CD4-positive, alpha-beta T cell treated with Interleukin-12 subunit alpha and Interleukin-12 subunit beta, for 1 hour (primary cell): Measurements from ENCODE around the gene TBC1D22A.
"Not testable (repeated sequence)": the region's sequence is repeated elsewhere in the genome, so short reads cannot be mapped to it uniquely, and the experiment has no call there.

Experiments
- DNase-seq: peaks from one replicate; pipeline ENCODE4 v3.0.0-alpha.2; 2020

Gene TBC1D22A

DNA sequence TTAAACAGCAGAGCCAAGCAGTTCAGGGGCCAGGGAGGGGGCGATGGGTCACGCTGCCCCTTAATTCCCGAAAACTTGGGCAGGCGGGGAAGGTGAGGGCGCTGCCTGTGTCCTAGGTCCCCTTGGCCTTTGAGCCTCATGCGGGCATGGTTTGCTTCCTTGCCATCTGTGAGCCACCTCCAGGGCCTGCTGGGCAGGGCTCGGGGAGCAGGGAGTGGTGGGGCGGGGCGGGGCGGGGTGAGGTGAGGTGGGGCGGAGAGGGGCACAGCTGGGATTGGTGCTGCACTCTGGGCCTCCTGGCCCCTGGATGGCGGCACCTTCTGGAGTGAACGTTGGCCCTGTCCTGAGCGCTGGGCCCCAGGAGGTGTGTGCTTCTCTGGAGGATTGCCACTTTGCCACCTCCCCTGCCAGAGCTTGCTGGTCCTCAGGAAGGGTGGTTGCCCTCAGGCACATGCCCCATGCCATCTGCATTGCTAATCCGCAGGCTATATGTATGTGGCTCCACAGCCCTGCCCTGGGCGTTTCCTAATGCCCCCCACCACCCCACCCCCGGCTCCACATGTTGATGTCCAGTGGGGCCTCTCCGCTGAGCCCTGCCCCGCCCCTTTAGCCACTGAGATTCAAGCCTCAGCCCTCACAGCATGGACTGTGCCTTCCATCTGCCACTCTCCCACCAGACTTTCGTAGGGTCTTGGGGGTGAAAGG, 352.5 kb downstream of the TBC1D22A start:
- DNase-seq, result no peak

DNA sequence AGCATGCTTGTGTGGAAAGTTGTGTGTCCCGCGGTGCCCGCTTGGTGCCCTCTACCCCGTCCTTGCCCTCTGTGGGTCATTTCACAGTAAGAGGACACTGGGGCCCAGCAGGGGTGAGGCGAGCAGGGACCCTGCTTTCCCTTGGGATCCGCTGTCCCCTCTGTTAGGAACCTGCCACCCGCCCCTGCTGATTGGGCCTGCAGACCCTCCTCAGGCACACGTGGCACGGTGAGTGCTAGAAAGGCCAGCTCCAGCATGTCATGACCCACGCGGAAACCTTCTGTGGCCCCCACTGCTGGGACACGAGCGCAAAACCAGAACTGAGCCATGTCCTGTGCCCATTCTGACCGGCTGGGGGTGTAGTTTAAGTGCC, 353.1 kb downstream of the TBC1D22A start:
- no peak for DNase-seq

DNA sequence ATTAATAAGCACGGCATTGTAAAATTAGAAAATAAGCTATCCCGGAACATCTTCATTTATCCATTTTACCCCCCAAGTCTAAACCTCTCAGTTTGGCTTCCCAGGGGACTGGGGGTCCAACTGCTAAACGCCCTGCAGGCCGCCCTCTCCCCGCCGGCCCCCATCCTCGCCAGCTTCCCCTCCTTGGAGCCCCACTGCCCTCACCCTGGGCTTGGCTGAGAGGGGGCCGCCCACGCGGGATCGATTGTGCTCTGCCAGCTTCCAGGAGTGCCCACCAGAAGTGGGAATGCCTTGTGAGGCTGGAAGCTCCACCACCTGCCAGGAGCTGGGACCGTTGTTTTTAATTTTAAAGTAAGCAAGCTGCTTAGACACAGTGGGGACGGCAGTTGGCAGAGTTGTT, 353.5 kb downstream of the TBC1D22A start:
- no peak for DNase-seq

DNA sequence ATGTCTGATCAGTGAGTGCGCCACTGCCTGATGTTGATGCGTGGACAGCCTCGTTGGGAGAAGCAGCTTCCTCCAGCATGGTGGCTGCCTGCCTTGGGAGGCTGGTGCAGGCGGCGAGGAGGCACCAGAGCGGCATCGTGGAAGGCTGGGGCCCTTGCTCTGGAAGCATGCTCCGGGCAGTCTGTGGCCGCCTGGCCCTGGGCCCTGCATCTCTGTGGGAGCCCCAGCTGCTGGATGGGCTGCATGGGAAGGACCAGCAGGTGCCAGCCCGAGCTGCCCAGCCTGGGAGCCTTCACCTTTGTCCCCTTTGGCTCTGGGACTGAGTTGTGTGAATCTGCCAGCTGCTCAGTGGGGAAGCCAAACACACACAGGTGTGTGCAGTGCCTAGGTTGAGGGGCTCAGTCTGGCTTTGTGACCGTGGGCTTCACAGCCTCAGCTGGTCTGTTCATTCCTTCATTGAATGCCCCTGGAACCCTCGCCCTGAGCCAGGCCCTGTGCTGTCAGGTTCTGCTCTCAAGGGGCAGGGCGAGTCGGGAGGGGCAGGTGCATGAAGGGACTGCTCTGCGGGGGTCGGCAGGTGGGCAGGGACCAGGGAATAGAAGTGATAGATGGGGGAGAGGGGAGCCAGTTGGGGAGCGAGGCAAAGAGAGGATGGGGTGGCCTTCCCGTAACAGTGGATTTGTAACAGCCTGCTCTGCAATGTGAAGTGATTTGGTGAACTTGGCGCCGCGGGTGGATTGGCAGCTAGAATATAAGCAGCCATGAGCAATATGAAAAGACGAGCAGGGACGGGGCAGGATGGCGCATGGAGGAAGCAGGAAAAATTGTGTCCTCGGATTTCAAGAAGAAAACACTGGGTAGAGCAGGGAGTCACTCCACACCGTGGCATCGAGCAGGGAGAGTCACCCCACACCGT, 354.2 kb downstream of the TBC1D22A start:
- no peak for DNase-seq

DNA sequence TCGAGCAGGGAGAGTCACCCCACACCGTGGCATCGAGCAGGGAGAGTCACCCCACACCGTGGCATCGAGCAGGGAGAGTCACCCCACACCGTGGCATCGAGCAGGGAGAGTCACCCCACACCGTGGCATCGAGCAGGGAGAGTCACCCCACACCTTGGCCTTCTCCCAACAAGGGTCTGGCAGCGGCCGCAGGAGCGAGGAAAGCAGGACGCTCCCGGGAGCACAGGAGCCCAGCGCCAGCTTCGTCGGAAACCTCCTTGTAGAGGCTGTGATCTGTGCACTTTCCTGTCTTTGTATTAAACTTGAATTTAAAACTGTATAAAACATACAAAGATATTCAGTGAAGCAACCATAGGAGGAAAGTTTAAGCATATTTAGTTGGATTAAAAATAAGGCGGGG, 355.0 kb downstream of the TBC1D22A start:
- not testable (repeated sequence) for DNase-seq

DNA sequence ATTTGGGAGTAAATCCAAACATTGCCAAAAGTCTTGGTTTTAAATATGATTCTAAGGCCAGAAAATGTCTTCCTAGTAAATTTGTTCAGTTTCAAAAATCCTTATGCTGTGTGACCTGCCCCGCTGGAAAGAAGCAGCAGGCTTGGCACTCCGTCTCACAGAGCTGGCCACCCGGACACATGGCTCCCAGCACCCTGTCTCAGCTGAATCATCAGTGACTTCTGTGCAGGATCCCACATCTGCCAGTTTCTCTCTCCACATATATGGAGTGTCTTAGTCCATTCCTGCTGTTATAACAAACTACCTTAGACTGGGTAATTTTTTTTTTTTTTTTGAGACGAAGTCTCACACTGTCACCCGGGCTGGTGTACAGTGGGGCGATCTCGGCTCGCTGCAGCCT, 356.7 kb downstream of the TBC1D22A start:
- DNase-seq, result no peak

DNA sequence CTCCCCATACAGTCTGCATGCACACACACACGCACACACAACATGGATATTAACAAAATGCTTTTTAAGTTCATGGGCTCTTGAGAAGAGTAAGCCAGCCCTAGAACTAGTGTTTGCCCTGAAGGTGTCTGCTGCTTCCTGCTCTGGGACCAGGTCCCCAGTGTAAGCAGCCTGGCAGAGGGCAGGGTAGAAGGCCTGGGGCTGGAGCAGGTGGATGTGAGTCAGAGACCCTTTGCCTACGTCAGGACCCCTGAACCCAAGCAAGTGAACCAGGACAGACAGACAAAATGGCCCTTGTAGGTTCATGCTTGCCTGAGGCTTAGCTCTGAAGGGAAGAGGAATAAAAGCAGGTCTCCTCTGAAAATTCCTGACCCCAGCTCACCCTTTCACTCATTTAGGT, 357.9 kb downstream of the TBC1D22A start:
- DNase-seq, result no peak

DNA sequence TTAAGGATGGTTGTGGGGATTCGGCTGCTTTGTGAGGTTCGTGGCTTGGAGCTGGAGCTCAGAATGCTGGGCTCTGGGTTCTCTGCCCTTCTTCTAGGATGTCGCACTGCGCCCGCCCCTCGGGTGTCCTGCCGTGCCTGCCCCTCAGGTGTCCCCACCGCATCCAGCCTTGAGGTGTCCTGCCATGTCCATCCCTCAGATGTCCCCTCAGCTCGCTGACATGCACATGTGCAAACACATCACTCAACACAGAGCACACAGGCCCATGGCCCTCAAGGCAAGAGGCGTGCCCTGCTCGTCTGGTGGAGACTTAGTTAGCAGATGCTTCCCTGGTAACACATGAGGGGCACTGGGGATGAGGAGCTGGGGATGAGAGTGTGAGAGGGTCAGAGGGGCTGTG, 359.3 kb downstream of the TBC1D22A start:
- DNase-seq, result no peak

DNA sequence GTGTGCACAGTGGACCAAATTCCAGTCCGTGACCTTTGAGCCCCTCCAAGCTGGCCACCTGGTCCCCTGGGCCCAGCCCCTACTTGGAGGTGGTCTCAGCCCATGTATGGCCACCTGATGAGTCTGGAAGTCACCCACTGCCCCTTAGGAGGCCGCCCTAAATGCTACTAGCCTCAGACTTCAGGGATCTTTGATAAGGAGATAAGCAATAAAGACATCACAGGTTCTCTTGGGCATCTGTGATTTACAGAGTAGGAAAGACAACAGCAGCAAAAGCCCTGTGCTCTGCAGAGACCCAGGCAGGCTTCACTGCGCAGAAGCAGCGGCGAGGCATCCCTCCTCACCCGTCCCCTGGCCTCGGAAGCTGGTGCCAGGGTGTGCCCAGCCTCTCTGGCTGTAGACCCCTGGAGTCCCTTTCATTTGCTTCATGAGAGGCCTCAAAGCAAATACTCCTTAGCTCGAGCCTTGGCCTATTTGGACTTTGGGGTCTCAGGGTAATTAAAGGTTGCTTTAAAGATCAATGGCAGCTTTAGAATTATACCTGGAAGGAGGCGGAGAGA, 360.1 kb downstream of the TBC1D22A start:
- DNase-seq, result no peak

DNA sequence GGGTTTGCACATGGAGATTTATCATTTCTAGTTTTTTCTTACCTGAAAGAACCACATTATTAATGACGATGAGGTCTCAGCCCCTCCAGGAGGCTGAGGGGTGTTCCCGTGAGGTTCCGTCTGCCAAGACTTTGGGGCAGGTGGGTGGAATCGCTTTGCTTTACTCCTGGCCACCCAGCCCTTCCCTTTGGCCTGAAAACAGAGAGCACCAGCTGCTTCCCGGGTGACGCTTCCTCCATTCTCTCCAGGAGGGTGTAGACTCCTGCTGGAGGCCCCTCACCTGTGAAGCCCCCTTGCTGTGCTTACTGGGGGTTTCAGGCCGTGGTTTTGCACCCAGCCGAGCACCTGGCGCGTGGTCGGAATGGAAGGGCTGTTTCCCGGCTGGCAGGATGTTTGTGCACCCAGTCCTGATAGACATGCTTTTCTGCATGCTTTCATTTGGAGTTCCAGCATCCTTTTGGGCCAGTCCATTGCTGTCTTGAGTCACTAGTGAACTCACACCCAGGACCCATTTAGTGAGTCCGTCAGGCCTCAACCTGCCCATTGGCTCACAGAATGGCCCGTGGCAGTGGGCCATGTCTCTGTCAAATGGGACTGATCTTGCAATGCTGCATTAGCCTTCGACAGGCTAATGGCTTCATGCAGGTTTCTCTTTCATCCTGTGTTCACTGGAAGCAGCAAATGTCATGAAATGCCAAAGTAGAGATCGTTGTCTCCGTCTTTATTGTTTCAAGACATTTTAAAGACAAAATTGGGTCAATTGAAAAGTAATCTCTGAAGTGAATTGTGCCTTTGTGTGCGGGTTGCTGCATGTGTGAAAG, 360.8 kb downstream of the TBC1D22A start:
- no peak for DNase-seq

DNA sequence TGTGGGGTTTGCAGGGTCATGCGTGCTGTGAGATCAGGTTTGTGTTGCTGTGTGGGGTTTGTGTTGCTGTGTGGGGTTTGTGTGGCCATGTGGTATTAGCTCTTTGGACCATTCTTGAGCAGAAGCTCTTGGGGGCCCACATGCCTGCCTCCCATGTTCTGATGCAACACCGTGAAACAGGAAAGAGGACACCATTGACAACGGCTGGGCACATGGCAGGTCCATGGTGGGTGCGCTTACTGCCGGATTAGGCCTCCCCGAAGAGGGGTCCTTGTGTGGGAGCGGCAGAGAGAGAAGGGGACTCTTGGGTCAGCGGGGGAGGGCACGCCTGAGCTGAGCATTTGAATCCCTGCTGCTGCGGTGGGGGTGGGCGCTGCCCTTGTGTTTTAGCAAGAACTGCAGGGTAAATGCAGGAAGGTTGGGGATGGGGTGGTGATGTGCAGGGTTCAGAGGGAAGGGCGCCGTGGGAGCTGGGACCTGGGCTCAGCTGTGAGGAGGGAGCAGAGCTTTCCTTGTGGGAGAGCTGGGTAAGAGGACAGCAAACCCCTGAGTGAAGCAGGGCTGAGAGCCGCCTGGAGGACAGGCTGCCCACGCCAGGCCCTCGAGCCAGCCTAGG, 361.5 kb downstream of the TBC1D22A start:
- DNase-seq, result no peak

DNA sequence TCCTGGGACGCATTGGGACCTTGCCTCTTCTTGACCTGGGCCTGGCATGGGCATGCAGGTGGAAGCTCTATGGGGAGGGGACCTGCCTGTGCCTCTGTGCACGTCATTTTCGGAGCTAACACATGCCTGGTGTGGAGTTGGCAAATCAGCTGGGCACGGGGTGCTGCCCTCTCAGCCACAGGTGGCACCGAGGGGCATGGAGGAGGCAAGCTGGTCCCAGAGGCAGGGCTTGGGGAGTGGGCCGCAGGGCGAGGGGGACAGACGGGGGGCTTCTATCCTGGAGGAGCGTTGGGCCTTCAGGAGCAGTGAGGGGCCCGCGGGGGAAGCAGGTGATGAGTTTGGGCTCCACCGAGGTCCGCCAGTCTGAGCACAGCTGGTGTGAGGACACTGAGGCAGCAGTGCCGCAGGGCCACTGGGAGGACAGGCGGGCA, 362.0 kb downstream of the TBC1D22A start:
- DNase-seq, result no peak

DNA sequence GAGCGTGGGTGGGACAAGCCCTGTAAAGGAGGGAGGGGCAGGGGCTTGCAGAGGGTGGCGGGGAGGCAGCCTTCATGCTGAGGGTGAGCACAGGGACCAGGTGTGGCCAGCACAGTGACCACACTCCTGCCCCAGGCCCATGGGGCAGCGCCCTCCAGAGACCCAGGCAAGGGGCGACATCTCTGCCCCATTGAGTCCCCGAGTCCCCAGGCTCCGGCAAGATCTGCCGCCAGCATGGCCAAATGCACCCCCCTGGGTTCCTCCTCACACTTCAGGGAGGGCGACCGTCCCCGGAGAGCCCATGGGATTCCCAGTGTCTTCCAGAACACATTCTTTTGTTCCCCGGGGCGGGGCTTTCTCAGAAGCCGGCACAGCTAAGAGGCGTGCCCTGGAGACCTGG, 362.5 kb downstream of the TBC1D22A start:
- no peak for DNase-seq

DNA sequence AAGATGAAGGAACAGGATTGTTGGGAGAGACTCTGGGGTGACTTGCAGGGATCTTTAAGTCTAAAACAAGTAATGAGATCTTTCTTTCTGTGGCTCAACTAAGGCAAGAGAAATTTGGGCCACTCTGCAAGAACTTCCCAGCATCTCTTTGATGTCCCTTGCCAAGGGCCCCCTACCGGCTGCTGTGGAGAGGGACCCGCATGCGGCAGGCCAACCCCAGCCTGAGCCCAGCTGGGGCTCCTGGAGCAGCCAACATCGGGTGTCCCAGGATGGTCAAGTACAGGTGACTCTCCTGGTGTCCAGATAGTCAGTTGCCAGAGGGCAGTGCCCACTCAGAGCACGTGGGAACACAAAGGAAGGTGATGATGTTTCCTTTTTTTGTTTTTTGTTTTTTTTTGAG, 363.2 kb downstream of the TBC1D22A start:
- no peak for DNase-seq

DNA sequence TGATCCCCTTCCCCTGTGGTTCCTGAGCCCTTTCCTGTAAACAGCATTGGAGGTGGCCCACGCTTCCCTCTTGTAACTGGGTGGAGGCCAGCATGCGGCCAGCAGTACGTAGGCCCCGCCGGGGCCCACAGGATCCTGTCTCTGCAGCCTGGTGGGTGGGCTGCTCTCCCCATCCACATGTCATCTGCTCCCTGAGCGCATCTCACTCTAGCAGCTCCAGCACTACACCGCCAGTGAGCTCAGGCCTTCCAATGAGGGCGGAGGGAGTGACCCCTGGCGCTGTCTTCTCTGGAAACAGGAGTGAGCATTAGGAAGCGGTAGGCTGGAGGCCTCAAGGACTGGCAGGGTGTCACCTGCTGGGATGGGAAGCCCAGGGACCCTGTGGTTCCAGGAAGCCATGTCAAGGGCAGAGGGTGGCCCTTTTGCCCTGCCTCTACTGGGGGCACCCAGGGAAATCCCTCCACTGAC, 363.9 kb downstream of the TBC1D22A start:
- no peak for DNase-seq

DNA sequence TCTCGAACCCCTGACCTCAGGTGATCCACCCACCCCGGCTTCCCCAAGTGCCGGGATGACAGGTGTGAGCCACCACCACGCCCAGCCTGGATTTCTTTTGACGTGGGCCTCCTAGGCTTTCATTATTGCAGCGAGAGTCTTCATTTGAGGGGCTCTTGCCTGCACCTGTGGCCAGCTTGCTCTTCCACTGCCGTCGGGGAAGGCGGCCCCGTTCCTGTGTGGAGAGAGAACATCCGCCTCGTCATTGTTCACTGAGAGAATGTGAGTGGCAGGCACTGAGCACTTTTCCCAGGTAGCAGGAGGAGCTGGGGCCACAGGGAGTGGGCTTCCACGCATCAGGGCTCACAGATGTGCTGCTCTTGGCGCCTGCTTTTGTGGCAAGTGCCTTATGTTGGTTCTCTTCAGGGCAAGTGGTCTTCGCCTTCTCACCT, 365.0 kb downstream of the TBC1D22A start:
- no peak for DNase-seq

DNA sequence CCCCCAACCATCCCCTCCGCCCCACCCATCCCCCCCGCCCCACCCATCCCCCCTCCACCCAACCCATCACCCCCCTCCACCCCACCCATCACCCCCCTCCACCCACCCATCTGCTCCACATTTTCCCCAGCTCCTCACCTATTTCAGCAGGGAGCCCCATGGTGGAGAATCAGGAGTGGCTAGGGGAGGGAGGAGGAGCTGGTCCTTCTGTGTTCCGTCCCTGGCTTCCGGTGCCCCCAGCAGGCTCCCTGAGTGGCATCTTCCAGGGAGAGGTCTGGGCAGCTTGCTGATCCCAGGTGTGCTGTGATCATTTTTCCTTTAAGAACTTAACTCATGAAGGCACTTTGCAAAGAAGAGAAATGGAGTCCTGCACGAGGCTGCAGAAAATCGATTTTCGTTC, 365.8 kb downstream of the TBC1D22A start:
- DNase-seq, result no peak

DNA sequence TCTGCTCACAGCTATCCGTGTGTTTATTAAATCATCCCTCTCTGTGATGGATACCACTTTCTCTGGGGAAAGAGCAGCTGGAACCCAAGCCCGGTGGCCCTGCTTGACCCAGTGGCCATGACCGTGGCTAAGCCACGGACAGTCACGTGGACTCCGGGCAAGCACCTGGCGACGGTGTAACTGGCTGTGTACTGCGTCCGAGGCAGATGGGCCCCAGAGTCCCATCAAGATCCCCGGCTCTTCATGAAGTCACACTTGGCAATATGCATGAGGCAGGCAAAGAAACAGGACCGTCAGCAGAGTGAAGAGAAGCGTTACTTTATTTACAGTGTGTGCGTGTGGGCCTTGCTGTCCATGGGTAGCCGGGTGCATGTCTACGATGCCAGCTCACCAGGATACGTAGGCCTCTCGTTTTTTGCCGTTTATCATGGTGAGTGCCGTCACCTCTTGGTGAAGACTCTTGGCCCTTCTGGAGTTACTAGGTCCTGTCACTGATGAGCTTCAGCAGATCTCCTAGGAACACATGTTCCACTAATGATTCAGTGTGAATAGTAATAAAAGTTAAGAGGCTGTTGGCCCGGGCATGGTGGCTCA, 366.3 kb downstream of the TBC1D22A start:
- no peak for DNase-seq

DNA sequence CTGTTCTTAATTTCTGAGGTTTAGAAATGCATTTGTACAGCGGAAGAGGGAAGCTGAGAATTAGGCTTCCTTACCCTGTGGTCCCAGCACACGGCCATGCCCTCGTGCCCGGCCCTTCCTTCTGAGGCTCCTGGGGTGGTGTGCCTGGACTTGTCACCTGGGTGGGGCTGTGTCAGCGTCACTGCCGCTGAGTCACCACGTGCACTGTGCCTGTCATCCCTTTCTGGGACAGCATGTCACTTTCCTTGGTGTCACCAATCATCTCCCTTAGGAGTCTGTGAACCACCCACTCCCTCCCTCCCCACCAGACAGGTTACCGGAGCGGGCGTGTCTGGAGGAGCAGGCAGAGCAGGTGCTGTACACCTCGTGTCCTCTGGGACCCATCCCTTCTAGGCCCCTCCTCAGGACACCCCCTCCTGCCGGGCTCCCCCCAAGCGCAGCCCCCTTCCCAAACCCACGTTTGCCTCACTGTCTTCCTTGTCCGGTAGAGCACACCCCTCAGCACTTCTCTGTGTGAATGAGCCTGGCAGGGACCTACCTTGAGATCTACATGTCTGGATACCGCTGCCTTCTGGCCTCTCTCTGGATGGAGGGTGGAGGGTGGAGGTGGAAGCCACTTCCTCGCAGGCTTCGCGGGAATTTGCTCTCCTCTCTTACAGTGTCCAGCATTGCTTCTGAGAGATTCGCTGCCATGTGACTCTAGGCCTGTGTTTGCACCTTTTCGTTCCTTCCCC, 367.6 kb downstream of the TBC1D22A start:
- DNase-seq, result no peak

DNA sequence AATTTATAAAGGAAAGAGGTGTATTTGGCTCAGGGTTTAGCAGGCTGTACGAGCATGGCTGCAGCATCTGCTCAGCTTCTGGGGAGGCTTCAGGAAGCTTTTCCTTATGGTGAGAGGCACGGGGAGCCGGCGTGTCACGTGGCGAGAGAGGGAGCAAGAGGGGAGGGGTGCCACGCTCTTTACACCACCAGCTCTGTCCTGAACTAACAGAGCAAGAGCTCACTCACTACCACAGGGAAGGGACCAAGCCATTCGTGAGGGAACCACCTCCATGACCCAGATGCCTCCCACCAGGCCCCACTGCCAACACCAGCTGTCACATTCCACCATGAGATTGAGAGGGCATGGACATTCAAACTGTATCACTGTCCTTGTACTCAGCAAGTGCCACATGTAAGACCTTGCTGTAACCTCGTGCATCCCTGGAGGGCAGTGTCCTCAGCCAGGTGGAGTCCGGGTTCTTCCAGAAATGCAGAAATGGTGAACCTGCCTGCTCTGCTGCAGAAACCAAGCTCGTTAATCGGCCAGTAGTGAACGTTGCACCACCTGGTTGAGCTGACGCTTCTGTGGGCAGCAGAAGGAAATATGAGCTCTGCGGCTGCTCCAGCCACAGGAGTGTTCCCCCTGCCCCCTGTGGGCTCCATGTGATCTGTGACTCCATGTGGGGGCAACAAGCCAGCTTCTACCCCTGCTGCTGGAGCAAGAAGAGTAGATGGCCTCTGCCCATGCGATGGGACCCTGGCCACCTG, 368.6 kb downstream of the TBC1D22A start:
- no peak for DNase-seq
